ENCODE measurements around the gene KDELR3.

KDELR3 gene

DNA sequence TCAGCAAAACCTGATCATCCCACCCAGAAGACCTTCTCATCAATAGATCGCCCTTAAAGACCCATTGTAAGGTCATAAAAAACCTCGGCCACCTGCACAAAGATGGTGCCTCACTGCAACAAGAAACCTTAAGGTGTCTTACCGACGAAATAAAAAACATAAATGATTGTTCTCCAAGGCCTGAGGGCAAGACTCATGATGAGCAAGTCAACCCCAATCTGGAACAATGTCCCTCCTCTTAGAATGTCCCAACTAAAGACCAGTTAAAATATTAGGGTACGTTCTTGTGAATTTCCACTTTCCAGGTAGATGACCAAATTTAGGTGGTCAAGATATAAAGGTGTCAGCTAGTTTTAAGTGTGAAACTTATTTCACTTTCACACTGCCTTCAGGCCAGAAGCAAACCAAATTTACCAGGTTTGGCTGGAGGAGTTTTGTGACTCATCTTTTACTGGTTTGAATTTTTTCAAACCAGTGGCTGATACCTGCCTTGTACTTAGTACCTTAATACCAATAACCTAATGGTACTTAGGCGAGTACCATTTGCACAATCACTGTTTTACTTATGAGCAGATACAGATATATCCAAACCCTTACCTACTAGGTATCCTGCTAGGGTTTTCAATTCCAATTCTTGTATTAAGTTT is 14.9 kb downstream of the KDELR3 start:
- DNase-seq (ENCODE audit: low read depth in 3 of 3) = no peak

DNA sequence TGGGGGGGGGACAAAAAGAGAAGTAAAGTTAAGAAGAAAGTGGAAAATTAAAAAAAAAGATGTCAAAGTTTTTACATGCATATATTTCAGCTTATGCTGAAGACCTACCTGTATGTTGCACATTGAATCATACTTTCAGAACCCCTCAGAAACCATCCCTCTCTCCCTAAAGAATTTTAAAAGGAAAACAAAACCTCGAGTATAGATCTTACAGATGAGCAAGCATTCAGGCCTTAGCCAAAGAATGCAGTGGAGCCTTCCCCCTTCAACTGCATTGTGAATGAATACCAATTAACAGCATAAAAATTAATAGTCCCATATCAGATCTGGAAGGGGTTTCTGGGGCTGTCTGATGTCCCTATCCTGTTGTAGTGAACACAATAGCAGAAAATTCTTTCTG is 16.3 kb downstream of the KDELR3 start:
- DNase-seq (ENCODE audit: low read depth in 3 of 3) = no peak

GRCh38 chr22:38485783-38486182 is 17.9 kb downstream of the KDELR3 start:
- no peak for DNase-seq (ENCODE audit: low read depth in 3 of 3)

GRCh38 chr22:38487946-38488345 is 20.1 kb downstream of the KDELR3 start:
- no peak for DNase-seq (ENCODE audit: low read depth in 3 of 3)

- DNase-seq (ENCODE audit: low read depth in 3 of 3) = no peak
These were observed 21.2 kb downstream of the KDELR3 start for GRCh38 chr22:38489142-38489541.

GRCh38 chr22:38489561-38490145 is 21.8 kb downstream of the KDELR3 start:
- DNase-seq (ENCODE audit: low read depth in 3 of 3) = no peak

GRCh38 chr22:38490475-38490874 is 22.6 kb downstream of the KDELR3 start:
- no peak for DNase-seq (ENCODE audit: low read depth in 3 of 3)

- no peak for DNase-seq (ENCODE audit: low read depth in 3 of 3)
These were observed 23.0 kb downstream of the KDELR3 start for GRCh38 chr22:38490915-38491314.

GRCh38 chr22:38491707-38492348 is 23.9 kb downstream of the KDELR3 start:
- no peak for DNase-seq (ENCODE audit: low read depth in 3 of 3)

DNA sequence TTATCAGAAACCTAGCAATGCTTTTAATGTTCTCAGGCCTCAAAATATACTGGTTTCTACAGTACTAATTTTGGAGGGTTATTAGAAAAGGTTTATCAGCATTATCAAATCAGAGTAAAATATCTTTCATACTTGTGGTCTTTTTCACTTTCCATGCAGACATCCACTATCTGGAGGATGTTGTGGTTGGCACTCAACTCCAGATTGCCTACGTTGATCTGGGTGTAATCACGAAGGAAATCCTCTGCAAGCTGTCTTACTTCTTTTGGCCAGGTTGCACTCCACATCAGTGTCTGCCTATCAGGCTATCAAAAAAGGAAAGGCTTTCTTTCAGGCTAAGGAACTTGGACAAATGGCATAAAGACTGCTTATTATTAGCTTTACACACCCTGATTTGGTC is 26.6 kb downstream of the KDELR3 start:
- DNase-seq (ENCODE audit: low read depth in 3 of 3) = no peak

DNA sequence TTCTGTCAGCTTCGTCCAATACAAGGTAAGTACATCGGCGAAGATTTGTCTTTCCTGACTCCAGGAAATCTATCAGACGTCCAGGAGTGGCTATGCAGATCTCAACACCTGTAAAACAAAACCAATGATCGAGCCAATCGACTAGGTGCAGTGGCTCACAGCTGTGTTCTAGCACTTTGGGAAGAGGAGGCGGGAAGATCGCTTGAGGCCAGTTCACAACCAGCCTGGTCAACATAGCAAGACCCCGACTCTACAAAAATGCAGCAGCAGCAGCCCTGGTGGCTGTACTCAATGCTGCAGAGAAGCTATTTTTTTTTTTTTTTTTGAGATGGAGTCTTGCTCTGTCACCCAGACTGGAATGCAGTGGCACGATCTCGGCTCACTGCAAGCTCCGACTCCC is 27.0 kb downstream of the KDELR3 start:
- no peak for DNase-seq (ENCODE audit: low read depth in 3 of 3)

- DNase-seq (ENCODE audit: low read depth in 3 of 3) = no peak
These were observed 30.0 kb downstream of the KDELR3 start for GRCh38 chr22:38497869-38498268.

GRCh38 chr22:38501797-38502672 is 34.1 kb downstream of the KDELR3 start:
- no peak for DNase-seq (ENCODE audit: low read depth in 3 of 3)

- no peak for DNase-seq (ENCODE audit: low read depth in 3 of 3)
These were observed 35.1 kb downstream of the KDELR3 start for GRCh38 chr22:38503021-38503420.

- DNase-seq (ENCODE audit: low read depth in 3 of 3) = peak in 2 of 3 experiments; percentile 45 to 58
These were observed 37.0 kb downstream of the KDELR3 start for GRCh38 chr22:38504731-38505540.

- peak in 2 of 3 experiments; percentile 23 to 51 for DNase-seq (ENCODE audit: low read depth in 3 of 3)
These were observed 37.7 kb downstream of the KDELR3 start for GRCh38 chr22:38505541-38506117.

DNA sequence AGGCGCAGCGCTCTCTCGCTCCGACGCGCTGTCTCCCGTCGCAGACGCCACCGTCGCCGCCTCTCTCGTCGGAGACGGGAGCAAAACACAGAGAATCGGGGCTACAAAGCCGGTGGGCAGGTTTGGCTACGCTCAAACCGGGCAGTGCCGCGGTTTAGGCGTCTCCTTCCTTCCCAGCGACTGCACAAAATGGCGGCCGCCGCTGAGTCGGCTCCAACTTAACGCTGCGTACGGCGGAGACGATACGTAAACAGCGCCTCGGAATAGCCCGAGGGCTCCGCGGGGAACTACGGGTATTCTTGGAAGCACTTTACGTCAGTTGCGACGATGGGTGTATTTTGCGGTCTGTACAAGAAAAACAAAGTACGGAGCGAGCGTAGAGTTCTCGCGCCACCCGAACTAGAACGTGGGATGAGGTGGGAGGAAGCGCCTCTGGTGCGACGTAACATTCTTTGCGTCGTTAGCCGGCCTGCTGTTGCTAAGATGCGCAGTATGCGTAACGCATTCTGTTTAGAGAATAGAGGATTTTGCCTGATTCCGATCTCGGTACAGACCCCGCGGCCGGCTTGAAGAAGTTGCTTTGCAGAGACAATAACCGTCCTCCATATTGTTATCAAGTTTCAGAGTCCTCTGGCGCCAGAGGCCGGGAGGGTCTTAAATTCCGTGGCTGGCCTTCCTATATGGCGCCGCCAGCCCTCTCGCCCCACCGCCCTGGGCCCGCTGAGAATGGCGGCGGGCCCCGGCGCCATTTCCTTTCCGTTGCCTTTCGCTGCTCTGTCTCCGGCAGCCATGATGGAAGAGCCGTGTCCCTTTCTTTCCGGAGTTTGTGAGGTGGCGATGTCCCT is 38.4 kb downstream of the KDELR3 start, which contains the start of gene DDX17:
Gene DDX17, minus strand, starts transcription at position 194 of the 845 bp plus-strand sequence.
- DNase-seq (ENCODE audit: low read depth in 3 of 3) = peak; percentile 90 to 96 (median 91)

GRCh38 chr22:38510416-38510970 is 42.6 kb downstream of the KDELR3 start:
- no peak for DNase-seq (ENCODE audit: low read depth in 3 of 3)

DNA sequence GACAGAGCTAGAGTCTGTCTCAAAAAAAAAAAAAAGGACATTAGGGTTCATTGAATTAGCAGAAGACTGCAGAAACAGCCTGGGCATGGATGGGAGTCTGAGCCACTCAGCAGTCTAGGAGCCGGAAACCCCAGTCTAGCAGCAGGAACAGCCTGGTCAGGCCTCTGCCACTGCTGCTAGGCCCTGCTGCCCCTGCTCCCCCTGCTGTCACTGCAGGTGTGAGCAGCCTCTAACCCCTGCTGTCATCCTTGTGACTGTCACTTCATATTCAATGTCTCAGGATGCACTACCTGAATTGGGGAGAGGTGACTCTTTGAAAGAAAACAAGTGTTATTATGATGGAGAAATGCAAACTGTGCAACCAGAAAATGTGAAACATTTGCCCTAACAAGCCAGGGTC is 45.2 kb downstream of the KDELR3 start:
- peak in 1 of 3 experiments; percentile 19 for DNase-seq (ENCODE audit: low read depth in 3 of 3)

- no peak for DNase-seq (ENCODE audit: low read depth in 3 of 3)
These were observed 50.7 kb downstream of the KDELR3 start for GRCh38 chr22:38518620-38519019.

Measured in stimulated activated CD4-positive, alpha-beta T cell treated with anti-CD3 and anti-CD28 coated beads, TNF-alpha, amount 100 ng/mL, for 24 hours (primary cell).